GM21576 (cell line): Measurements from ENCODE around the gene C5orf52.
A peak's percentile ranks its signal among the peaks of the same experiment; 100 is the strongest.
"Not testable (repeated sequence)": the region's sequence is repeated elsewhere in the genome, so short reads cannot be mapped to it uniquely, and the experiment has no call there.

Experiments
- ATAC-seq: cut with Tn5 transposase; IDR thresholded peaks from one replicate; pipeline ENCODE4 v1.9.1; 2021; ENCODE audit warnings: mild to moderate bottlenecking, moderate library complexity; ENCODE audit not compliant: unreplicated experiment

The C5orf52 gene

DNA sequence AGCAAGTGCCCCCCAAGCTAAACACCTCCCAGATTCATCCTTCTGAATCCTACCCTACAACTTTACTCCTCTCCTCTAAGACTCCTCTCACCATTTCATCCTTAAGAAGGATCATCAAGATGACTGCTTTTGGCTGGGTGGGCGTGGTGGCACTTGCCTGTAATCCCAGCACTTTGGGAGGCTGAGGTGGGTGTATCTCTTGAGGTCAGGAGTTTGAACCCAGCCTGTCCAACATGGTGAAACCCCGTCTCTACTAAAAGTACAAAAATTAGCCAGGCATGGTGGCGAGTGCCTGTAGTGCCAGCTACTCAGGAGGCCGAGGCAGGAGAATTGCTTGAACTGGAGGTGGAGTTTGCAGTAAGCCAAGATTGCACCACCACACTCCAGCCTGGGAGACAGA lies 3.0 kb downstream of the C5orf52 start:
- ATAC-seq, result not testable (repeated sequence)

DNA sequence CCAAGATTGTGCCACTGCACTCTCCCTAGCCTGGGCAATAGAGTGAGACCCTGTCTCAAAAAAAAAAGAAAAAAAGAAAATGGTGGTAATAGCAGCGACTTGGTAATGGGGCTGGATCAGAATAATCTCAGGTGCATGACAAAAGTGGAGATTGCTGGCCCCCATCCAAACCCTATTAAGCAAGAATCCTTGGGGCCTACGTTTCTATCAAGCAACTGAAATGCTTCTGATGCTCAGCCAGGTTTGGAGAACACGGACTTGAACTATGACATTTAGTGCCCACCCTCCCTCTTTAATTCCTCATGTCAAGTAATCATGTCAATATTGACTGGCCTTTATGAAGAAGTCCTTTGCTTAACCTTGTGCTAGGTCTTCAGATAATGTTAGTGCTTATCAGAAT lies 6.6 kb downstream of the C5orf52 start:
- no peak for ATAC-seq

DNA sequence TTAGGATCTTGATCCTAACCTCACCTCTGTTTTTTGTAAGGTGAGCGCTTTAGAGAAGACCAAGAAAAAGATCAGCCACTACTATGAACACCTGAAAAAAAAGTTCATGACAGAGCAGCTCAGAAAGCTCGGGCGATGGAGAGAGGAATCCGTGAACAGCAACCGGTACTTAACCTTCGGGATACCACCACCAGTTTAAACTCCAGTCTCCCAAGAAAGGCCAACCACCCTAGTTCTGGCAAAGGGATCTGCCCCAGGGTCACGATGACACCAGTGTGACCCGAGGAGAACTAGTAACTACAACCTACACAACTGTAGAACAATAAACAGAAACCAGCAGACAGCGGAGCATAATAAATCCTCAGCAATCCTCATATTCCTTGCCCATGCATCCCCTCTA lies 8.5 kb downstream of the C5orf52 start:
- ATAC-seq, result no peak

DNA sequence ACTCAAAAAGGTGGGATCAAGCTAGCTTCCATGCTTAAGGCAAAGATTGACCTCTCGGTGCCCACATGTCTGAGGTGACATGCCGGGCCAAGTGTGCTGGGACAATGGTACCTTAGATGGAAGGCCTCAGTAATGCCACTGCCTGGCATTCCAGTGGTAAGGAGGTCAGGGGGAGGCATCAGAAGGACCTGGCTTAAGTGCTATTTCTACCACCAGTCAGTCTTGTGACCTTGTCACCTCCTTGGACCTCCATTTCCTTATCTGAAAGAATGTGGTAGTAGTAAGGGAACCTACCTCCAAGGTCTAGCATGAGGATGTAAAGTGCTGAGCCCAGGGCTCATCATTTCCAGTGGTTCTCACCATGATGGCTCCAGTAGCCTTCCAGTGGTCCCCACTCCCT lies 8.9 kb downstream of the C5orf52 start:
- ATAC-seq, result no peak

DNA sequence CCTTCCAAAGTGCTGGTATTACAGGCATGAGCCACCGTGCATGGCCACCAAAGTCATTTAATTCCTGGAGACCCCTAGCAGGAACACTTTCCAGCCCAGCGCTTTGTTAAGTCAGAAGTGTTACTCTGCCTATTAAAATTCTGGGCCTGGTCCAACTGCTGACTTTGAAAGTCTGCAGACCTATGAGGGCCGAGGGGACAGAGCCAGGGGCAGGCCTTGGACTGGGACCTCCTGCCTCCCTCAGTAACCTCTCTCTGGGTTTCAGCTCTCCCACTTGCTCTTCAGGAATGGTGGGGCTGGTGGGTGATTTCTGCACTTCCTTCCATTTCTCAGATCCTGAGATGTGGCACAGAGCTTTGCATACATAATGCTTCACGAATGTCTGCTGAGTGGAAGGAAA lies 9.7 kb downstream of the C5orf52 start:
- no peak for ATAC-seq

DNA sequence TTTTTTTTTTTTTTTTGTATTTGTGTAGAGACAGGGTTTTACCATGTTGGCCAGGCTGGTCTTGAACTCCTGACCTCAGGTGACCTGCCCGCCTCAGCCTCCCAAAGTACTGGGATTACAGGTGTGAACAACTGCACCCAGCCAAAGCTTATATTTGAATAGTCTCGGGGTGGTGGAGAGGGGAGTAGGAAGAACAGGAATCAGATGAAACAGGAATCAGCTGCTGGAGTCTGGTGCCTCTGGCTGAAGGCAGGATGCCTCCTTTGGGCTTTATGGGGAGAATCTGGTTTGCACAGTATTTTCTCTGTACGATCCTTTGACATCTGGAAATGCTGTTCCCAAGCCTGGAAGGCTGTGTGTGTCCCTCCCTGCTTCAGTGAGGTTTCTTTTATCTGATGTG lies 10.9 kb downstream of the C5orf52 start:
- no peak for ATAC-seq

DNA sequence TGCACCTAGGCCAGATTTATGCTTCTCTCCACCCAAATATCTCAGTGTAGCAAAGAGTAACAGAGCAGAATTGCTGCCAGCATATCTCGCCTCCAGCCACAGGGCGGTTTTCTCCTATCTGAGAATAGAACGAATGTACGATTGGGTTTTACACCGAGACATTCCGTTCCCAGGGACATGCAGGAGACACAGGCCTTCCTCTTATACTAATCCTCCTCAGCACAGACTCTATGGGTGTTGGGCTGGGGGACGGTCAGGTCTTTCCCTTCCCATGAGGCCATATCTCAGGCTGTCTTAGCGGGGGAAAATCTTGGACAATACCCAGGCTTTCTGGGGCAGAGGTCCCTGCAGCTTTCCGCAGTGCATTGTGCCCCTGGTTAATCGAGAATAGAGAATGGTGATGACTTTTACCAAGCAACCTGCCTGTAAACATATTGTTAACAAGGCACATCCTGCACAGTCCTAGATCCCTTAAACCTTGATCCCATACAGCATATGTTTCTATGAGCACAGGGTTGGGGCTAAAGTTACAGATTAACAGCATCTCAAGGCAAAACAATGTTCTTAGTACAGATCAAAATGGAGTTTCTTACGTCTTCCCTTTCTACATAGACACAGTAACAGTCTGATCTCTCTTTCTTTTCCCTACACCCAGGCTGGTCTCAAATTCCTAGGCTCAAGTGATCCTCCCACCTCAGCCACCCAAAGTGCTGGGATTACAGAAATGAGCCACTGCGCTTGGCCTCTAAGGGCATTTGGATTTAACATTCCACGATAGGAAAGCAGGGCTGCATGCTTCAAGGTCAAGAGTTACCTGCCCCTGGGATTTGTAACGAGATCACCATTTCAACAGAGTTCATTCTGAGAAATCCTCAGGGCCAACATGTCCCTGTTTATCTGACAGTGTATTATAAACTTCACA lies 15.2 kb downstream of the C5orf52 start:
- ATAC-seq, result not testable (repeated sequence)

DNA sequence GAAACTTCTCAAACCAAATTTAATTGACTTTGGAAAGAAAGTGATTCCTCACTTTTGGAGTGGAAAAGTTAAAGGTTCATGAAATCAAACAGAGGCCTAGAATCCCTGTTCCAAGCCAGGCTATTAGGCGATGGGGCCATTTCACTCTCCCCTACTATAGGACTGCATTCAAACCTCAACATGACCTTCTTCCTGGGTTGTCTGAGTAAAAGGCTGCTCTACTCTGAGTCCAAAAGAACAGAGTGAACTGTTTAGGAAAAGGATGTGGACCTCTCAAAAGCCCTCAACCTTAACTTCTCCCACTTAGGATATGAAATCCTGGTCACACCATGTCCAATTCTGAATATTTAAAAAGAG lies 15.8 kb downstream of the C5orf52 start:
- no peak for ATAC-seq

DNA sequence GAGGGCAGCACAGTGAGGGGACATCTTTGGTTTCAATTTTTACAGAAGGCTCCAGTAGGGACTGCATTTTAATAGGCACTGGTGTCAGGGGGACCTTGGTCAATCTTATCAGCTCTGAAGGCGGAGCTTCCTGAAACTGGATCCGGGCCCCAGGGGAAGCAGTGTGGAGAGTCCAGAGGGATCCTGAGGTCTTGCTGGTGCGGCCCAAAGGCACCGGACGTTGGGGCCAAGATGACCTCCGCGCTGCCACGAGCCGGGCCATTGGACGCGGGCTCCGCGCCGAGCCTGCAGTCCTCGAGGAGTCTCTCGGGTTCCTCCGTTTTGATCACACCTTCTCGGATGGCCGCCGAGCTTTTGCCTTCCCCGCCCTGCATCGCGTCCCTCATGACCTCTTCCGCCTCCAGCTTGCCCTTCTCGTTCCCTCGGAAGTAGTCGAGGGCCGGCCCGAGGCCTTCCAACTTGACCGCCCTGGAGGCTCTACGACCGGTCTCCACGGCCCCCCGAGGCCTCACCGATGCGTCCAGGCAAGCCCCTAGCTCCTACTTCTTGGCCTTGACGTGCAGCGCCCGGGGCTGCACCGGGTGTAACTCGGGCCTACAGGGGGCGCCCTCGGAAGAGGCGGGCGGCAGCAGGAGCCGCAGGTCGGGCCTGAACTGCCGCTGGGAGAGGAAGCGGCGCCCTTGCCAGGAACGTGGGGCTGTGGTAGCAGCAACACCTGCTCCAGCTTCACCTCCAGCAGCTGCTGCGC lies 18.8 kb downstream of the C5orf52 start:
- no peak for ATAC-seq

DNA sequence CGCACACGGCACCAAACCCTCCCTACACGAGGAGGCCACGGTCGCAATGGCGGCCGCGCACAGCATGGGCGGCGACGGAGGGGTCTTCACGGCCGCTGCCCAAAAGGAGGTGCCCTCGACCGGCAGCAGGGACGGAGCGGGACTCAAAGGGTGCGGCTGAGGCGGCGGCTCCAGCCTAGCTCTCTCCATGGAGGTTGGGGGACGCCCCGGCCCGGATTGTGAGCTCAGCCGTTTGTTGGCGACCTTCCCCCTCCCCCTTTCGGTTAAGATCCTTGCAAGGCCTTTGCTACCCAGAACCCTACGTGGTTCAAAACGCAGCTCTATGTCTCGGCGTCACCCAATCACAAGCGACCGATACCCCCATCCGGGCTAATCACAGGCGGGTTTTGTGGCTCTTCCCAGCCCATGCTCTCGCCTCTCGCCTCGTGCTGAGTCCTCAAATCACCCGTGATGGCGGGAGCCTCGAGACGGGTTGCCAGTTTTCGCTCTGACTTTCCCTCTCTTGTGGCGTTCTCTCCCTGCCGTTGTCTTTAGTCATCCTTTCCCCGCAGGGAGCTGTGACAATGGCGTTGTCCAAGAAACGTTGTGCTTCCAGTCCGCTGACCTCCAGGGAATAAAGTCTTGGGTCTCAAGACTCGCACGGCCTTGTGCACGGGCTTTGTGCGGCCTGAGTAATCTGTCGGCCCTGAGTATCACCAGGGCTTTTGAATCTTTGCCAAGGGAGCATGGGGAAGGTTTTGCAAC lies 19.5 kb downstream of the C5orf52 start:
- ATAC-seq, result no peak

DNA sequence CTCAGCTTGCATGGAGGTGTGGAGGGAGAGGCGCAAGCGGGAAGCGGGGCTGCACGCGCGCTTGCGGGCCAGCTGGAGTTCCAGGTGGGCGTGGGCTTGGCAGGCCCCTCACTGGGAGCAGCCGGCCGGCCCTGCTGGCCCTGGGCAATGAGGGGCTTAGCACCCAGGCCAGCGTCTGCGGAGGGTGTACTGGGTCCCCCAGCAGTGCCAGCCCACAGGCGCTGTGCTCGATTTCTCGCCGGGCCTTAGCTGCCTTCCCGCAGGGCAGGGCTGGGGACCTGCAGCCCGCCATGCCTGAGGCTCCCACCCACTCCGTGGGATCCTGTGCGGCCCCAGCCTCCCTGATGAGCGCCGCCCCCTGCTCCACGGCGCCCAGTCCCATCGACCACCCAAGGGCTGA lies 22.5 kb downstream of the C5orf52 start:
- not testable (repeated sequence) for ATAC-seq

DNA sequence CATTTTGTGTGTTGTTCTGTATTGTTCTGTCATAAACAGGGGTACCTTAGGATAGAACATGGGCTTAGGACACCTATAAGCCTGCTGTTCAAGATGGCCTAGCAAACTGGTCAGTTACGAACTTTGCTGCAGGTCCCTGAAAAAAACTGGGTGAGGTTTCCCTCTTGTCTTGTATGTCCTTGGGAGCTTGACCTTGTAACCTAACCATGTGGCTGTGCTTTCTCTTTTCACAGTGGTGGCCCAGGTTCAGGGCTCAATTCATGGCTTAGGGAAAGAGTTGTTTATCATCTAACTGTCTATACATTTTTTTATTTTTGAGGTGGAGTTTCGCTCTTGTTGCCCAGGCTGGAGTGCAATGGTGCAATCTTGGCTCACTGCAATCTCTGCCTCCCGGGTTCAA lies 24.8 kb downstream of the C5orf52 start:
- not testable (repeated sequence) for ATAC-seq

DNA sequence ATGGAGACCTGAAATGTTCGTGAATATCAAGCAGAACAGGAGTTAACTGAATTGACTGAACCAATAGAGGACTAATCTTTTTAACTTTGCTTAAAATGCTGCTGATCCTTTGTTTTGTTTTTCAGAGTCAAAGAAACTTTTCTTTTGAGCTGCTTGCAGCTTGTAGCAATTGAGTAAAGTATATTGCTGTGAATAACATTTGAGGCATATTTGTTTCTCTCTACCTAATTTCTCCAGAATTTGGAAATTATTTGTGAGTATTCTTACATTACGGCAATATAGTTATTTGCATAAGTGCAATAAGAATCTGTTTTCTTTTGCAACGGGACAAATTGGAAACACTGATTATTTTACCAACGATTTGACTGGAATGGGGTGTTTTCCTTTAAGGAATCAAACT lies 27.3 kb downstream of the C5orf52 start:
- ATAC-seq, result not testable (repeated sequence)

DNA sequence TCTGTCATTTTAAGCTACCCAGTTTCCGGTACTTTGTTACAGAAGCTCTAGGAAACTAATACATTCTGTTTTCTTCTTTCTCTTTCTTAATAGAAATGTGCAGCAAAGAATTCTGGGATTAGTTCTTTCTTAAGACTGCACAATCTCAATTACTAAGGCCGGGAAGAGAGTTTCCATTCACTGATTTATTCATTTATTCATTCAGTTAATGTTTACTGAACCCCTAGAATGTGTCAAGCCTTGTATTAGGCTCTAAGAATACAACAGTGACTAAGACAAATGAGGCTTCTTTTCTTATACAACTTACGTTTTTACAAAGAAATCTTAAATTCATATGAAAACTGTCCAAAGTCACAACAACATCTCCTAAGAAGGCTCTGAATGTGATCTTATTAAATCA lies 32.4 kb downstream of the C5orf52 start:
- no peak for ATAC-seq

DNA sequence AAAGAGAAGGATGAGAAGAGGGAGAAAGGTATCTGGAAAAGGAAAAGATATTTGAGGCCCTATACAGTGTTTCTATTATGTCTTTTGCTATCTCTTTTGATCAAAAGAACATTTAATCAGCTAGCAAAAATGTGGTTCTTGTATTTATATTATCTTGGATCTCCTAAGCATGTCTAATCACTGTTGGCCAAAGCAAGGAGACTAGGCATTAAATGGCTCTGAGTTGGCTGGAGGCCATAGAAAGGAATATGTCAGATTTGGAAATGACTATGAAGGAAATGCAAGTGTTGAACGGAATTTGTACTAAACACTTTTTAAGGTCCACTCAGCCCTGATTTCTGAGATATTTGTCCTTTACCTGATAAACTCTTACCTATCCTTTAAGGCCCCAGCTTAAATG lies 37.5 kb downstream of the C5orf52 start:
- no peak for ATAC-seq

DNA sequence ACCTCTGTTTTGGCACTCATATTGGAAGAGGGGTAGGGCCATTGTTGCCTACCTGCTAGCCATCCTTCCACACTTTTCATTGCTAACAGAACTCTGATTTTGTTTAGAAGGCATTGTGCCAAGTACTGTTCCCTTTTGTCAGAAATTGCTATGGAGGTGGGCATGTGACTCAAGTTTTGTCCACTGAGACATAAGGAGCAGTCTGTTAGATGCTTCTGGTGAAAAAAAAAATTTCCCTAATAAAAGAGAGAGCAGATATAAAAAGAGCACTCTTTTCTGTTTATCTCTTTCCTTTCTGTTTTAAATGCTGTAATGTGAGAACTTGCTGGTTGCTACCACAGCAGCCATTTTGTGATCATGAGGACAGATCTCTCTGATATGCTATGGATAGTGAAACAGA lies 38.0 kb downstream of the C5orf52 start:
- ATAC-seq, result no peak

DNA sequence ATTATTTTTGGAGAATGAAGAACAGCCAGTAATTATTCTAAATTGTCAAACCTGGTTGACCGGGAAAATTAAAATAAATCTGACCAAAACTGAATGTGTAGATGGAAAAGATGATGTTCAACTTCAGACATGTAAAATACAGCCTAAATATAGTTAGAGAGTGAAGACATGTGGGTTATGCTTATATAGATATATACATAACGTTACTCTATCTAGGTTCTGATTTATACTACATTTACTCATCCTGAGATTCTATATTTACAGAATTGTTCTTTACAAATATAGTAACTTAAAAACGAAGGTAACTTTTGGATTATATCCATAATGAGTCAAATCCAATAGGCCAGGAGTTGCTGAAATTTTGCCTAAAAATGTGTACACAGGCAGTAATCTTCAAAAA lies 39.1 kb downstream of the C5orf52 start:
- ATAC-seq, result no peak

DNA sequence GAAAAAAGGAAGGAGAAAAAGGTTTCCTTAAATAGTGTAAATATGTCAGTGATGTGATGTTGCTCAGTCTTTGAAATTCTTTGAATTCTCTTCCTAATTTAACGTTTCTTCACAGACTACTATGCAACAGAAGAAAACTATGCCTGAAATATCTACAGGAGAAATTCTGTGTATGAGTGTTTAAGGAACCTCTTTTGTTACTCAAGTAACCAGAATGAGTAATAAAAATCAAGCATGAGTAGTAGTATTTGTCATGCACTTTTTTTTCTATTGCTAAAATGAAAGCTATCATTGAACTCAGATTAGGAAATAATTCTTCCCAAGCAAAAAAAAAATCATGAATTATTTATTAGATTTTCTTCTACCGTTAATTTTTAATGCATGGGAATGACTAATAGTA lies 39.5 kb downstream of the C5orf52 start:
- no peak for ATAC-seq

DNA sequence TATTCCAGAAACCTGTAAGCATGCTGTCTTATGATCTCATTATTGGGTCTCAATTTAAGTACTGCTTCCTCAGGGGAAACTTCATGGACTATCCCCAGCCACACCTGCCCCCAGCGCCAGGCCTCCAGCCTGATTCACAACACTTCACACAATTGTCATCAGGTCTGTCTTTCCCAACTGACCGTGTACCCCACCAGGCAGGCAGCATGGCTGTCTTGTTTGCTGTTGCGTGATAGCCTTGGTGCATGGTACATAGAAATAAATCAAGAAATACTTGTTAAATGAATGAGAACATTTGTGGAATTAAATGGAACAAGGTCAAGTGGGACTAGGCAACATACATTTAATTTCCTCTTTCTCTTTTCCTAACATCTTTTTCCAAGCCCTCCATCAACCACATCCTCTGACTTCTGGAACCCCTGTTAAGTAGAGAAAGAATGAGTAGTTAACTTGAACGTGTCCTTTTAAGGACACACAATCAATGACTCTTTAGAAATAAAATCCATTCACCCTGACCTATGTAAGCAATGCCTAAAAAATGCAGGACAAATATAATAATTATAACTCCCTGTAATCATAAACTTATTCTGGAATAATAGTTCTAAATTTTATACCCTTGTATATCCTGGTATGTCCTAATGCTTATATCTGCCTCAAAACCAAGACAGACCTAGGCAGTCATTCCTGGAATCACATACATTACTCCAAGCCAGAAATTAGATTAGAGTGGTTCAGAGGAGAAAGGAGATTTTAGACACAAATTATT lies 42.7 kb downstream of the C5orf52 start:
- ATAC-seq, result no peak

DNA sequence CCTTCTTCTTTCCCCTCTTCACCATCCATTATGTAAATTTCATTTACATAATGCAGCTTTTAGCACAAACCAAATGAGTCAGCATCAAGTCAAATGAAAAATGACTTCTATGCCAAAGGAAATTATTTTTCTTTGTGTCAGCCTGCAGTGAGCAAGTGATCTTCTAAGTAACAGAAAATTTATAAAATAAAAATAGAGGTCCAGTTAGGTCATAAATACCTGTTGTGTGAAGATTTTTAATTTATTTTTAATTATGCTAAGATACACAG lies 43.2 kb downstream of the C5orf52 start:
- ATAC-seq, result no peak

DNA sequence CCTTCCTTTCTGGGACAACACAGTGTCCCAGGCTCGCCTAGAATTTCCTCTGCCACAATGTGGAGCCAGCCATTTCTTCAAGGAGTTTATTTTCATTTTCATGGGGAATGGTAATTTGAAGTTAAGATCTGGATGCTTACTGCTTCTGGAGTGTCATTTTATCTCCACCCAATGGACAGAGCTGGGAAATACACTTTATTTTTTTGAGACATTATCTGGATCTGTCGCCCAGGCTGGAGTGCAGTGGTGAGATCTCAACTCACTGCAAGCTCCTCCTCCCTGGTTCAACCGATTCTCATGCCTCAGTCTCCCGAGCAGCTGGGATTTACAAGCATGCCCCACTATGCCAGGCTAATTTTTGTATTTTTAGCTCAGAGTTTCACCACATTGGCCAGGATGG lies 47.2 kb downstream of the C5orf52 start:
- ATAC-seq, result peak; percentile 75
